ENCODE results near the gene MAMDC2.
"Not testable (repeated sequence)": the region's sequence is repeated elsewhere in the genome, so short reads cannot be mapped to it uniquely, and the experiment has no call there.

The MAMDC2 gene

DNA sequence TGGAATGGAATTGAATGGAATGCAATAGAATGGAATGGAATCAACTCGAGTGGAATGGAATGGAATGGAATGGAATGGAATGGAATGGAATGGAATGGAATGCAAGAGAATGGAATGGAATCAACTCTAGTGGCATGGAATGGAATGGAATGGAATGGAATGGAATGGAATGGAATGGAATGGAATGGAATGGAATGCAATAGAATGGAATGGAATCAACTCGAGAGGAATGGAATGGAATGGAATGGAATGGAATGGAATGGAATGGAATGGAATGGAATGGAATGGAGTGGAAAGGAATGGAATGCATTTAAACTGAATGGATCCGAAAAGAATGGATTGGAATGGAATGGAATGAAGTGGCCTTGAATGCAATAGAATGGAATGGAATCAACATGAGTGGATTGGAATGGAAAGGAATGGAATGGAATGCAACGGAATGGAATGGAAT lies 5.5 kb upstream of the MAMDC2 start:
- DNase-seq, result not testable (repeated sequence)

DNA sequence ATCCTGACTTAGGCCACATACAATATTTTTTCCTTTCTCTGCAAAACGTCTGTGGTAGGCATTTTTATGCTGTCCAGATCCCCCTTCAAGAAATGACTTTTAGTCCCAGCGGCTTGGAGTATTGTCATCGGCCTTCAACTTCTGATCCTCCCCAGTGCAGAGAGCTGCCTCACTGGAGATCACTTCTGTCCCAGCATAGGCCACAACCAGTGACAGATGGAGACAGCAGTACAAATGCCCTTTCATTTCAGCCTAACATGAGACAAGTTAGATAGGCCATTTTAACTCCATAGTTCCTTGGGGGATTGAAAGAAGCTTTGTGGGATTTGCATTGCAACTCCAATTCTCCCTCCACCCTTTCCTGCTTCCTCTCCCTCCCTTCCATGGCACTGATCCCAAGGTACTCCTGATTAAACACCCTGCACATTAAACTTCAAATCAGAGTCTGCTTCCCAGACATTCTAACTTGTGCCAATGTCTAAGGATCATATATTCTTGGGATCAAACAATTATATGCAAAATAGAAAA lies 3.2 kb upstream of the MAMDC2 start:
- DNase-seq, result no peak

DNA sequence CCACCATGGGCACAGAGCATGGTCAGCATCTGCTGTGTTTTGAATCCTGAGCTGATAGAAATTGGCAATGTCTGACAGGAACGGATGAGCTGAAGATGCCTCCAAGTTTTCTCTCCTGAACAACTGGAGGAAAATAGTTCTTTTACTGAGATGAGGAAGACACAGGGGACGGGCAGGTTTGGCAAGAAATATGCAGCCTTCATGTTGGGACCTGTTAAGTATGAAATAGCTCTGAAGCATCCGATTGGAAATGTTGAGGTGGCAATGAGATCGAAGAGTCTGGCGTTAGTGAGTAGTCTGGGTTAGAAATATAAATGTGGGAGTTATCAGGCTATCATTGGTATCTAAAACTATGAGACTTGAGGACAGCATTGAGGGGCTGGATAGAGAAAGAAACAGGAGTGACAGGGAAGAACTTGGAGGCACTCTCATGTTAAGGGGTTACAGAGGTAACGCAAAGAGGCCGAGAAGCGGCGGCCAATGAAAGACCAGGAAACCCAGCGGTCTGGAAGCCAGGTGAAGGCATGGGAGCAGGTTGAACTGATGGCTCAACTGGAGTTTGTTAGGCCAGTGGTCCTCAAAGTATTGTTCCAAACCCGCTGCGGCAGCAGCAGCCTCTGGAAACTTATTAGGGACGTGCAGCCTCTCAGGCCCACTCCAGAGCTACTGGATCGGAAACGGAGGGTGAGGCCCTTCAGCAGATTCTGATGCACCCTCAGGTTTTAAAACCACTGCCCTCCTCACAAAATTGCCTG lies 1.0 kb upstream of the MAMDC2 start:
- DNase-seq, result no peak

DNA sequence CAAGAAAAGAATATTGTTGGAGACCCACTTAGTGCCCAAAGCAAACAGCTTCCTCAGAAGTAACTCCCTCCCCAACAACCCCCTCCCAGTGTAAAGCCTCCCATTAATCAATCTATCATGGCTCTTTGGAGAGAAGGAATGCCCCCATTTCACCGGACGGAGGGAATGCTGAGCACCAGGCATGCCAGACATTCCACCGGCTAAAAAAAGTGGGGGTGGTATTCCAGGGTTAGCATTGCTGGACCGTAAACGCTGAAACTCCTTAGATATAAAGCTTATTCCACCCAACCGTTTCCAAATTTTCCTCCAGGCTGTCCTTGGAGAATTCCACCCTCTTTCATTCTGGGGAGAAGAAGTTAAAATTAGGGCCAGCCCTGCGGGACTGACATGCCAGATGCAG lies 363 bp upstream of the MAMDC2 start:
- no peak for DNase-seq

DNA sequence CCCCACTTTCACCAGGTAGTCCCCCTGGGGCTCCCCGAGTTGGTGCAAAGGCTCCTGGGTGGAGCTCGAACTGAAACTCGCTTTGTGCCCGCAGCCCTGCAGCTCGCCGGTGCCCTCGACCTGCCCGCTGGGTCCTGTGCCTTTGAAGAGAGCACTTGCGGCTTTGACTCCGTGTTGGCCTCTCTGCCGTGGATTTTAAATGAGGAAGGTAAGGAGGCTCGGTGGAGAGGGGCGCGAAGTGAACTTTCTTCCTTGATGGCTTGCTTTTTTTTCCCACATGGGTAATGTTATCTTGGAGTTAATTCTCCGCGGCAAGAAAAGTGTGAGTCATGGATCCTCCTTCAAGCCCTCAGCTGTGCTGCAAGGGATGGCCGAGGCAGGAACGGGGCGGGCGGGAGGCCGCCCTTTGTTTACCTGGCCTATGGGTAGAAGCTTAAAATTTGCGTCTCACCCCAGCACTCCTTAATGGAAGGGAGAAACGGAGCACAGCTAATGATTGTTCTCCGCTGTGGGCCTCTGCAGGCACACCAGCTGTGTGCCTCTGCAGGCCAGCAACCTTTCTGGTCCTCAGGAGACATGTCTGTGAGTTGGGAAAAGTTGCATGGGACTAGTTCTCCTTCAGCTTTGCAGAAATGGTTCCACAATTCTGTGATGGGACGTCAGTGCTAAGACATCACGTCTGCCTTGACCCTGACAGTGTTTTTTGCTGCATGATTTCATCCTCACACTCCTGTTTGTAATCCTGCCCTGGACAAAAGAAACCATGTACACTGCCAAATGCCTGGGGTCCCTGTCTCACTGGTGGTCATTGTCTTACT lies 1.1 kb downstream of the MAMDC2 start:
- no peak for DNase-seq

DNA sequence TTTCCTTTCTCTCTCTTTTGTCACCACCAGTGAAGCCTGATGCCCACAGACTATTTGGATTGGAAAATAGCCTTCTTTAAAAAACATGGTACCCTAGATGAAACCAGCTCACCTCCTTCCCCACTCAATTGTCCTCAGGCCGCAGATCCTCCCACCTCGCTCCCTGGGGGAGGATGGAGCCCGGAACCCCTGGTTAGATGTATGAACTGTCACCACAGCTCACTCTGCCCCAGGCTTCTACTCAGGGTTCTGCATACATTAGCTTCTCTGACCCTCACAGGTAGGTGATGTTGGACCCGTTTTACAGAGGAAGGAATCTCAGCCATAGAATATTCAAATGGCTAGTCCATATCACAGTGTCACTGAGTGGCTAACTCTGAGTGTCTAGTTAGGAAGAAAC lies 1.8 kb downstream of the MAMDC2 start:
- no peak for DNase-seq

DNA sequence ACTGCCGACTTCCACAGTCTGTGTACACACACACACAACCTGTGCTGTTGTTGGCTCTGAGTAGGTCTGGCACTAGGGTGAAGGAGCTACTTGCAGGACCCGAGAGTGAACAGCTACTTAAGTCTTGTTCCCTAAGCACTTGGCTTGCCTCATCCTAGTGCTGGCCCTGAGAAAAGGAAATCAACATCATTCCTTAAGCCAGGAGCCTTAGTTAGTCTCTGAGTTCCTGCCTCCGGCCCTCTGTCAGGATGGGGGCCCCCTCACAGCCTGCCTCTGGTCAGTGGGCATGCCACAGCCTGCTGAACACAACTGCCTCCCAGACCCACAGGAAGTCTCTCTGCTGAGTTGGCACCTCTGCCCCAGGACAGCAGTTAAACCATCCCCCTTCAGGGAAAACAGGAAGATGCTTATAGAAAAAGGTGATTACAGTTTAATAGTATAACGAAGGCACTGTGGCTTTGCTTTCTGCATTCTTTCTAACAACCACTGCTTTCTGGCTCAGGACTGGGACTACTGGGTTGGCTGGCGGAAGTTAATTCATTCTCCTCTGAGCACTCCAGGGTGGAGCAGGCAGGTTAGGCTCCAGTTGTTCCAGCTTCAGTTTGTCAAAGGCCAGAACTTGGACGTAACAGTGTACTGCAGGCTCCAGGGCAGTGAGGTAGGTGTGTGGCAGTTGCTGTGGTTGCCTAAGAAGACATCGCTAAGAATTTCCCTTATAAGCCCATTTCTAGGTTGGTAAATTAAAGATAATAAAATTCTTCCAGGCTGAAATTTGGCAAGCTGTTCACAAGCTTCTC lies 2.8 kb downstream of the MAMDC2 start:
- no peak for DNase-seq

DNA sequence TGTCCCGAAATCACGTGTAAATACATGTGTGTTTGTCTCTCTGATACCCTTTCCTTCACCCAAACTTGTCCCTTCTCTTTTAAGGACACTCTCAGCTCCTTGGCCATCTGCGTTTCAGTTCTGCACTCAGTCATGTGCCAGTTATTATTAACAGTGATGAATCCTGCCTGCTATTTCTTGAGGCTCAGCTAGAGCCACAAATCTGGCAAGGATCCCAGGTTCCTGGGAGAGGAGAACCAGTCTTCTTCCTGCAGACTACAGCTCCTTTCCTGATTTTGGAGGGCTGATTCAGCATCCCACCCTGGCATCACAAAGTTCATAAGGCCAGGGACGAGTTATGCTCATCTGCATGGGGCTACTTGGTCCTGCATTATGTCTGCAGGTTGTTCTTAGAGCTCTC lies 5.6 kb downstream of the MAMDC2 start:
- DNase-seq, result peak; percentile 59

DNA sequence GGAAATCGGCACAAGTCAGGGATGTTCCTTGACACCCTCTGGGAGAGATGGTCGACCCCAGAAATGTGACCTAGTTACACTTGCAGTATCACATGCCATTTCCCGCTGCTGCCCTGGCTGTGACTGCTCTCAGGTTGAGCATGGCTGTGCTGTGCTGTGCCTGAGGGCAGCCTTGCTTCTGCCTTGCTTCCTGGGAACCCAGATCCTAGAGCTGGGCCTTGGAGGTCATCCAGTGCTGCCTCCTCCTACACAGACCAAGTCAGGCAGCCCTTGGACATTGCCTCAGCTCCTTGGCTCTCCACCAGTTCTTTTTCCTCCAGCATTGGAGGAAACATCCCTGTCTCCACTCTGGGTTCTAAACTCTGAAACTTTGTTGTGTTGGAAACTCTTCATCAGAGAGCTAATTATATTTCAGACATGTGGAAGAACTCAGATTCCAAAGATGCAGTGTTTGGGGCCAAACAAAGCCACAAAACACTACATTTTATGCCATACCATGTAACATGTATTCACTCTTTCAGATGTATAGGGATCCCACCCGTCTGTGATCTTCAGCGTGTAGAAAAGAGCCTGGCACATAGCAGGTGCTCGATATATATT lies 6.1 kb downstream of the MAMDC2 start:
- DNase-seq, result no peak

DNA sequence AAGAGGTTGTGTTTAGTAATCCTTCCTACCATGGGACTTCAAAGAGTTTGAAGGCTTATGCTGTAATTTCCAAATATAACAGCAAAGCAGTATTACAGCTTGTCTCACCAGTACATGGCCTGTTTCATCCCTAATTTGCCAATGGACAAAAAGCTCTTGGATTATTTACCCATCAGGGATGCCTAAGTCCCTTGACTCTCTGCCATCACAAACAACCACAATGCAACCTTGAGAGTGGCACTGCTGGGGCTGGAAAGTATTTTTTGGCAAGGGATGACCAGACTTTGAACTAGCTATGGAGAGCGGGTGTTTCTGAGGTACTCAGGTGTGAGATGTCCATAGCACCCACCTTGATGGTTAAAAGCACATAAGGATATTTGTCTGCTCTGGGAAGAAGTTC lies 9.1 kb downstream of the MAMDC2 start:
- no peak for DNase-seq

DNA sequence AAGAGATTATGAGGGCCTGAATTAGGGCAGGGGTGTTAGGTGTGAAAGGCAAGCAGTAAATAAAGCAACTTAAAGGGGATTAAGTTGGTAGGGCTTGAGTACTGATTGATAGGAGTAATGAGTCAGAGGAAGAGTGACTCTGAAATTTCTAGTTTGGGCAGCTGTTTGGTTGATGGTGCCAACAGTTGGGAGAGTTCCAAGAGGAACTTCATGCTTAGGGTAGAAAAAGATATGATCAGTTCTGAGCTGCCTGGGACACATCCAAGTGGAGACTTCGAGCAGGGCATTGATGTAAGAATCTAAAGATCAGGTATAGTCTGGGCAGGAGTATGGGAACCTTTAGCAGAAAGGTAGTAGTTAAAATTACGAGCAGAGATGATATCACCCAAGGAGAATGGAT lies 10.2 kb downstream of the MAMDC2 start:
- peak; percentile 55 for DNase-seq

DNA sequence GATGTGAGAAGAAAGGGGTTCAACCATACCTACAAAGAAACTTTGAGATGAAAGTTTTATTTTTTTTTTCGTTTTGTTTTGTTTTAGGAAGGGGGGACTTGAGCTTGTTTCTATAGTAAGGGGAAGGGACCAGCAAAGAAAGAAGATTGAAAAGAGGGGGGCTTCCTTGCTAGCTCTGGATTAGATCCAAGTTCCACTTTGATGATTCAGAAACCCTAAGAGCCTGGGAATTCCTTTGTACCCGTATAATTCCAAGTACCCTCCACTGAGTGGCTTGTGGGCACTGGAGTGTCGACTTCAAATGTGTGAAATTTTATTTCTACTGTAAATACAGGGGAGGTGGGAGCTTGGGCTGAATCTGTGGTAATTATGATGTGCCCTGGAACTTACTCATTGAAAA lies 10.9 kb downstream of the MAMDC2 start:
- no peak for DNase-seq

DNA sequence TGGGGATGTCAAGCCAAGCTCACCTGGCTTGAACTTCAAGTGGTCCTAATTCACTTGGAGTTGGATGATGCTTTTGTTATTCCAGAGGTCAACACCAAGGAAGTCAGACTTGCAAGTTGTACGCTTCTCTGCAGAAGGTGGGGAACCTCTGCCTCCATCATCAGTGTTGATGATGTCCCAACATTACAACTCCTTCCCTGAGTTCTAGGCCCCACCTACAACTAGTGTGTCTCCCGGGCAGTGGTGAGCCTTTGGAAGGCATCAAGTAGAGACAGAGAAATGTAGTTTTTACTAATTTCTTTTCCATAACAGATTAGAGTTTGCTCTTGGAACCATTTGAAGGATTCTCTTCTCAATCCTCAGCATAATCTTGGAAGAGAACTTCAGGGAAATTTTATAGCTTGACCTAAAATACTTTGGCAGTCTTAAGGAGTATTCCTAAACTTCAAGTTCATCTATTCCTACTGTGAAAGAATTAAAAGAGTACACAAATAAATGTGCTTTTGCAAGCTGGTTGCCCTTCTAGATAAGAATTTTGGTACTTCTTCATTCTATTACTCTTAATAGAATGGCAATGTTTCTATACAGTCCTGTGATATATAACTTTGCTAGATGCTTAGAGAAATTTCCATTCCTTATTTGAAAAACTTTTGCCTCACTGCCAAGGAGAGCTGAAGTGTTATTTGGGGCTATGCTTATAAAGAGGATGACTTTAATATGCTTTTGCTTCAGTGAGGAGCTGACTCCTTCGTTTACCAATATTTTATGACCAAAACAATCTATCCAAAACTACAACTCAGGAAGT lies 12.0 kb downstream of the MAMDC2 start:
- no peak for DNase-seq

DNA sequence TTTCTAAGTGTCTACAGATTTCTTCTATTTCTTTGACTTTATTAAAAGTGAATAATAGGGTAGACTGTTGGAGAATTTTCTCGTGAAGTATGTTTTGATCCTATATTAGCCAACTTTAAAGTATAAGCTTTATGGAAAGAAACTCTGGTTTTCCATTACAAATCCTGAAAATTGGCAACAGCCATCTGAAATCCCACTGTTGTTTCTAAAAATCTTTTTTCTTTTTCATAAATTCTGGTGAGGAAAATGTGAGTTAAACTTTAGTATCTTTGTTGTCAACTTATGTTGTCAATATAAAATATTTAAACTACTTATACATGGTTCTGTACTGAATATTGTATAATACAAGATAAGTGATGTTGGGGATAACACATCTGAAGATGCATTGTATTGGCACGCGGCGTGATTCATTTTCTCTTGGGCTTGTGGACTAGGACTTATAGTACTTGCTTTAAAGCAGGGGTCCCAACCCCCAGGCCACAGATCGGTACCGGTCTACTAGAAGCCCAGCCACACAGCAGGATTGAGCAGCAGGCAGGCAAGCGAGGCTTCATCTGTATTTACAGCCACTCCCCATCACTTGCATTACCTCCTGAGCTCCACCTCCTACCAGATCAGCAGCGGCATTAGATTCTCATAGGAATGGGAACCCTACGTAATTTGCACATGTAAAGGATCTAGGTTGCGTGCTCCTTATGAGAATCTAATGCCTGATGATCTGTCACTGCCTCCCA lies 12.7 kb downstream of the MAMDC2 start:
- no peak for DNase-seq

DNA sequence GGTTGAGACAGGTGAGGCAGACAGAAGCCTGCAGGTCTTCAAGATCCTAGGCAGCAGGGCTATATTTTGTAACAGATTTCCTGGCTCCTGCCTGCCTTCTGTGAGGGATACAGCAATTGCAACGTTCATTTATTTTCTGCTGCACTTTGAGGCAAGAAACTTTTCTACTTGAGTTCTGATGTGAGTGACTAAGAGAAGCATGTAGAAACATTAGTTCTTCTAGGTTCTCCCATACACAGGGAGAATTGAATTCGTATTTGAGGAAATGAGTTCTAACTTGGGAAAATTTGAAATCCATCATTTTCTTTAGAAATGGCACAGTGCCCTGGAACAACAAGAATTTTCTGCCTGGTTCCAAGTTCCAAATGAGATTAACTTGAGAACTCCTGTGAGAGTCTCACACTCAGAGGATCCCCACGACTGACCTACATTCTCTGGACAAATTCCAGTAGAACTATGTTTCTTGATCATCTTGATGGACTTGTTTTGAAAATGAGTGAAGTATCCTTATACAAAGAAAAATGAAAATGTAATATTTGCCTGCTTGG lies 15.0 kb downstream of the MAMDC2 start:
- DNase-seq, result no peak

DNA sequence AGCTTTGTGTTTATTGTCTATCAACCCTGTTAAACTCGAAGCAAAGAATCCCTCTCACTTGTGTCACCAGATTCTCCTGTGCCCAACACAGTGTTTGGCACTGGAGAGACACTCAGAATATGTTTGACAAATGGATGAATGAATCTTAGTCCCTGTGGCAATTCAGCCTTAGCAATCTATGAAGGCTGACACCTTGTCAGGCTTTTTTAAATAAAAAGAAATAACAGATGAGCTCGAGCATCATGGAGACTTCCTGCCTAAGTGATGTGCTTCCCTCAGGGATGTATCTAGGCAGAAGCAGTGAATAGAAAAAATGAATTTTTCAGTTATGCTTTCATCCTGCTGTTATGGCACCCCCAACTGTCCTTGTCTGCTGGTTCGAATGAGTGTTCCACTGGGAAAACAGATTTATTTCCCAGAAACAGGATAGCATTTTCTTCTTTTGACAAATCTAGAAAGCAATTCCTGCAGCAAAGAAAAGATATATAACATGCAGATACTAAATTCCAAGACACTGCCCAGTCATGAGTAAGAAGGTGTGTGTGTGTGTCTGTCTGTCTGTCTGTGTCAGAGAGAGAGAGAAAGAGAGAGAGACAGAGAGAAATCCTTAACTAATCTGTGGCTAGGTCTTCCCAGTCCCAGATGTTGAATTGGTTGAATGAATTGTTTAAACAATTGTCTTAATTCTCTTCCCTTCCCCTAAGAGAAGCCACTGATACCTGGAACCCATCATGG lies 16.7 kb downstream of the MAMDC2 start:
- DNase-seq, result no peak

DNA sequence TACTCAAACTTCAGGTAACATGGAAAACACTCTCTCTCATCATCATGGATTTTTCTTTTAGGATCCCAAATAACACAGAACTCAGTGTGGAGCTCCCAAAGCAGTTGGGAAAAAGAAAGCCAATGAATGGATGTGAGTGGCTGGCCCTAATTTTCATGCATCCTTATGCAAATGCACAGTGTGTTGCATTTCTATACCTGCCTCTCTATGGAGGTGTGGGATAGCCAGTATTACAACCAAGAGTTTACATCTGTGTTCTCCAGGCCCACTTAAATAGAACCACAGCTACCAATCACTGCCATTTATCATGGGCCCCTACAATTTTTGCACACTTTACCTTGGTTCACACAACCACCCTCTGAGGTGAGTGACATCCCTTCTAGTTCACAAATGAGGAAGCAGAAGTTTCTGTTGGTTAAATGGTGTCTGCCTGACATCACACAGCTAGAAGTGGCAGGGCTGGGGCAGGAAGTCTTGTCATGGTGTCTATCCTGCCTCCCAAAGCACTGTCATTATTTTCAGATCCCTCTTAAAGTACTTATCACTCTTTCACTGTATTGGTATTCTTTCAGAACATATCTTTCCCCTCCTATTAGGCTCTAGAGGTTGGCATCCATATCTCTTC lies 17.3 kb downstream of the MAMDC2 start:
- DNase-seq, result peak; percentile 35

DNA sequence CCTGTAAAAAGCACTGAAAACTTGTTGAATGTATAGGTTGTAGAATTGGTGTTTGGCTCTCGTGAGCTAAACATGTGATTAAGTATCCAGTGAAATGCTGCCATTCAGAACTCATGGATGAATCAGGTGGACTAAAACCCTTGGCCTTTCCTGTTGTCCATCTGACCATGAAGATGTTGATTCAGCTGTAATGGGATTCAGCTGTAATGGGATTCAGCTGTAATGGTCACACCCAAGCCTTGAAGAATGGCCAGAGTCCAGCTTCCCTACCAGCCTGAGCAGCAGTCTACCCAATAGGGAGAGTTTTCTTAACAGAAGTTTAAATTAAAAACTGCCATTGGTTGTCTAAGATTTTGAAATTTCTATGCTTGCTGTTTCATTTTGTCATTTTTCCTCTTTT lies 18.1 kb downstream of the MAMDC2 start:
- DNase-seq, result no peak

DNA sequence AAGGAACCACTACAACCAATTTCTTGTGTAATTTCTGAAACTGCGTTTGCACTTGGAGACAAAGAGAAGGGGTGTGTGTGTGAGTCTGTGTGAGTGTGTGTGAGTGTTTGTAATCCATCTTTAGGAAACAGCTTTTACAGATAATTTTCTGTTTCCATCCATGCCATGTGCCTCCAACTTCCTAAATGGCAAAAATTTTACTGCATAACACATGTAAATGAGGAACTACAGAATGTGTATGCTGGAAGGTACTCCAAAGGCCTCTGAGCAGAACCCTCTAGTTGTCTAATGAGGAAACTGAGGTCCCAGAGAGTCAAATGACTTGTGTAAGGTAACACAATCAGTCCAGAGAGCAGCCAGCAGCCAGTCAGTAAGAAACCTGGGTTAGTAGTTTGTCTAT lies 20.8 kb downstream of the MAMDC2 start:
- DNase-seq, result no peak

DNA sequence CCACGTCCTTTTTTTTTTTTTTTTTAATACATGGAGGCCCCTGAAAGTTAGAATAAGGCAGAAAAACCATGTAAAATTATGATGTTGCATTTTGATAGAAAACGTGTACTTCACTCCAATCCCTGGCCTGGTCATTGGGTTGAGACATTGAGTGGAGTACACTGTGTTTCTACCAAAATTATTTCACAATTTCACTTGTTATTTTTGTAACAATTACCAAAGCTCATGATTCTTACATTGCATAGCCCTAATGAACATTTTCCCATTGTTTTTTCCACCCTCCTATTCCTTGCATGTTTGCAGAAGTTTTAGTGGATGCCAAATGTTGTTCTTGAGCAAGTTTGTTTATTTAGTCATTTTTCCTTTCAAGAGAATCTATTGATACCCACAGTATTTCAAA lies 21.9 kb downstream of the MAMDC2 start:
- no peak for DNase-seq
